GM03348 (cell line): Measurements from ENCODE around the gene CCDC97.
"Not testable (repeated sequence)": the region's sequence is repeated elsewhere in the genome, so short reads cannot be mapped to it uniquely, and the experiment has no call there.

ENCODE experiments used
- DNase-seq: peaks from one replicate; pipeline ENCODE4 v3.0.0; 2012; ENCODE audit warnings: low spot score

The CCDC97 gene

DNA sequence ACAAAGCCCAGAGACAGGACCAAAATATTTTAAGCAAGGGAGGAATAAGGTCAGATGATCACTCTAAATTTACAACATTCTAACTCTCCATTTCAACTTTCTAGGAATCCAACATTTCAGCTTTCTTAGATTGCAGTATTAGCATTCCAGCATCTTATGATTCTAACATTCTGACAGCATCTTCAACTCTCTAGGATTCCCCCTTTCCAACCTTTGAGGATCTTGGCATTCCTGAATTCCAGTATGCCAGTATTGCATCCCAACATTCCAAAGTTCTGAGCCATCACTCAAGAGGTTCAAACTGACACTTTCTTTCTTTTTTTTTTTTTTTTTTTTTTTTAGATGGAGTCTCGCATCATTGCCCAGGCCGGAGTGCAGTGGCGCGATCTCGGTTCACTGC, 30.0 kb downstream of the CCDC97 start:
- DNase-seq = peak; percentile 60

DNA sequence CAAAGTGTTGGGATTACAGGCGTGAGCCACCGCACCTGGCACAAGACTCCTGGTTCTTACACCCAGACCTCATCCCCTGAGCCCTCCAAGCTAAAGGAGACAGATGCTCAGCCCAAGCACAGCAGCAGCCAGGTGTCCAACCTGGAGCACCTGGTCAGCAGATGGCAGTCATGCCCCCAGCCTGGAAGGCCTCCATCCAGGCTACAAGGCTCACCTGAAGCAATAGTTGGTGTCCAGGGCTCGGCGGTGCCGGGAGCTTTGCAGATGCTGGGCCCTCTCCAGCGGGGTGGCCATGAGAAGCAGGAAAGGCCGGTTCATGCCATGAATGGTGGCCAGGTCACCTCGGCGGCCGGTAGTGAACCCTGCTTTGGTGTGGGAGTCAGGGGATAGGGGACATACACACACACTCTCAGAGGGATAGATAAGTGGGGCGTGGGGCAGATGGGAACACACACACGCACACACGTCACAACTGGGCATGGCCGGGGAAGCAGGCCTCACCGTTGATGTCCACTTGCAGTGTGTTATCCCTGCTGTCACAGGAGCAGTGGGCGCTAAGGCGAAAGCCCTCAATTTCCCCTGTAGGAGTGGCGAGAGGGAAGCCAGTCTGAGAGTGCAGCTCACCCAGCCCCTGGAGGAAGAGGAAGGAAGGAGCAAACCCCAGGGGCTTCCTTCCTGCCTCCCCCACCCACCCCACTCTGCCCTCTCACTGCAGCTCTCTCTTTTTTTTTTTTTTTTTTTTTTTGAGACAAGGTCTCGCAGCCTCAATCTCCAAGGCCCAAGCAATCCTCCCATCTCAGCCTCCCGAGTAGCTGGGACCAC, 31.9 kb downstream of the CCDC97 start:
- DNase-seq = no peak

GRCh38 chr19:41344162-41344561, 34.2 kb downstream of the CCDC97 start:
- DNase-seq = no peak

- DNase-seq = not testable (repeated sequence)
Observed at GRCh38 chr19:41346916-41347315, 36.9 kb downstream of the CCDC97 start.

DNA sequence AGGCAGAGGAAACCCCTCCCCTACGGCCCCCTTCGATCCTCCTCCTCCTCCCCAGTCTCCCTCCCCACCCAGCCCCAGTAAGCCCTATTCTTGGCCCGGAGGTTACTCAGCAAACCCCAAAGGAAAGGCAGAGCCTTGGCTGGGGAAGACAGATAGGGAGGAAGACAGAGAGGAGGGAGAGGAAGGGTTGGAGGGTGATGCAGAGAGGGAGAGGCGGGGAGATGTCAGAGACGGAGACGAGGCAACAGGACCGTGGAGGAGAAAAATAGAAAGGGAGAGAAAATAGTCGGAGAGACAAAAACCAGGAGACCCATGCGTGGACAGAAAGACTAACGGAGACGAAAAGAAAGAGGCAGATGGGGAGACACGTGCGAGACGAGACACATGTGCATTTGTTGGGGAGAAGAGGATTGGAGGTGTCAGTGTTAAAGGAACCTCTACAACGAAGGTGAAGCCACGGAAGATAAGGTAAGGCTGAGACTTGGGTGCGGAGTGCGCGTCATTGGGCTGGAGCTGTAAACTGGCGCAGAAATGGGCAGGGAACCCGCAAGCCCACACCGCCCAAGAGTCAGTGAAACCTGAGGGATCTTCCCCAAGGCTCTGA, 40.9 kb downstream of the CCDC97 start:
- peak; percentile 45 for DNase-seq

DNA sequence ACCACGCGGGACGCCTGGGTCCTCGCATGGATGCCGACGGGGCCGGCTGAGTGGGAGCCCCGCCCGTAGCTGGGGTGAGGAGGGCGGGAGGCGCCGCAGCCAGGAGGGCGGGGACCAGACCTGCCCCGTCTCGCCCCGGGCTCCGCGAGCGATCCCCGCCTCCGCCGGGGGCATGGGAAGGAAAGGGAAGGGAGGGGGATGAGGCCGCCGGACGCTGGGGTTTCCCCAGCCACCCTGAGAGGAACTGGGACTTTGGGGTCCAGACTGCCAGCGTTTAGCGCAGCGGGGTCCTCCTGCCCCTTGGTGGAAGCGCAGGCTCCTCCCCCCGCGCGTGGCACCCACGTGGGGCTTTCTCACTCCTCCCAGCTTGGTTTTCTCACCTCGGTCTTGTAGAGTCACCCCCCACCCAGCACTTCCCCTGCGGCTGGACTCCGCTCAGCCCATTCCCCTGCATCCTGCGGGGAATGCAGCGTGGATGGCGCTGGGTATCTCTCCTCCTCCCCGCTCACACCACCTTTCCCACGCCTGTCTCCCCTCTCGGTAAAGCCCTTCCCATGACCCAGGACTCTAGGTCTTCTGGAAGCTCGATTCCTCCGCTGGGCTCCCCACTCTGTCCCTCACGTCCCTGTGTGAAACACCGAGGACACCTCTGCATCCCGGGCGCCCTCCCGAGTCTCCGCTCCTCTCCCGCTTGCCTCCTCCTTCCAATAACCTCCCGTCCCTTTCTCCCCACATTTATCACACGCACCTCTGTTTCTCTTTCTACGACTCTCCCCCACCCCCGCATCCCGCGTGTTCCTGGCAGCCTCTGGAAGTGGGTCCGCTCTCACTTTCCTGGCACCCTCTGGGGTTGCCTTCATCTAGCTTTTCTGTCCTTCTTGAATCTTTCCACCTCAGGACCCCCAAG, 41.6 kb downstream of the CCDC97 start:
- peak; percentile 94 for DNase-seq

- DNase-seq = no peak
Observed at GRCh38 chr19:41352279-41352608, 42.3 kb downstream of the CCDC97 start.

GRCh38 chr19:41352609-41353465, 42.9 kb downstream of the CCDC97 start:
- peak; percentile 86 for DNase-seq

DNA sequence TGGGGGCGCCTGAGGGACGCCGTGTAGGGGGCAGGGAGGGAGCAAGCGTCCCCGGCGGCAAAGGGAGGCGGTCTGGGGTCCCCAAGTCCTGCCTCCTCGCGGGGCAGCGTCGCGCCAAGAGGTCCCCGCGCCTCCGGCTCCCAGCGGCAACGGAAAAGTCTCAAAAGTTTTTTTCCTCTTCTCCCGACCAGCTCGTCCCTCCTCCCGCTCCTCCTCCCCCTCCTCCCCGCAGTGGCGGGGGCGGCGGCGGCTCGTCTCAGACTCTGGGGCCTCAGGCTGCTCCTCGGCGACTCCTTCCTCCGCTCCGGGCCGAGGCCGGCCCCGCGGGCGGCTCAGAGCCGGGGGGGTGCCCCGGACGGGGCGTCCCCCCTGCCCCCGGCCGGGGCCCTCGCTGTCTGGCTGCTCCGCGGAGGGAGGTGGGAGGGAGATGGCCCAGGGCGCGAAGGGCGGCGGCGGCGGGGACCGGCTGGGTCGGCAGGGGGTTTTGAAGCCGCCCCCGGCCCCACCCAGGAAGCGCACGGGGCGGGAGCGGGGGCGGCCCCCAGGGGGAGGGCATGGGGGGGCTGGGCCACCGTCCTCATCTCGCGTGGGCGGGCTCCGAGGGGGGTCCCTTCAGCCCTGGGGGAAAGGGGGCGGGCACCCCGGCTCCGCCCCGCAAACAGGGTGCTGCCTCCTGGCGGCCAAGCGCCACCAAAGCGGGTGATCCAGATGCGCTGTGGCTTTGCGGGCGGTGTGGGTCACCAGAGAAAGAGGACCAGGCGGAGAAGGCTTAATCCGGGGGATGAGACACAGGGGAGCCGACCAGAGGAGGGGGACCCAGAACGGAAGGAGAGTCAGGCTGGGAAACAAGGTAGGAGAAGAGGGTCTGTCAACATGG, 43.7 kb downstream of the CCDC97 start, which contains the start of gene TGFB1:
TGFB1 (minus strand) TSS at position 457 of the 877 bp plus-strand sequence. CDS start 878 bp downstream, outside the sequence.
- peak; percentile 99 for DNase-seq

DNA sequence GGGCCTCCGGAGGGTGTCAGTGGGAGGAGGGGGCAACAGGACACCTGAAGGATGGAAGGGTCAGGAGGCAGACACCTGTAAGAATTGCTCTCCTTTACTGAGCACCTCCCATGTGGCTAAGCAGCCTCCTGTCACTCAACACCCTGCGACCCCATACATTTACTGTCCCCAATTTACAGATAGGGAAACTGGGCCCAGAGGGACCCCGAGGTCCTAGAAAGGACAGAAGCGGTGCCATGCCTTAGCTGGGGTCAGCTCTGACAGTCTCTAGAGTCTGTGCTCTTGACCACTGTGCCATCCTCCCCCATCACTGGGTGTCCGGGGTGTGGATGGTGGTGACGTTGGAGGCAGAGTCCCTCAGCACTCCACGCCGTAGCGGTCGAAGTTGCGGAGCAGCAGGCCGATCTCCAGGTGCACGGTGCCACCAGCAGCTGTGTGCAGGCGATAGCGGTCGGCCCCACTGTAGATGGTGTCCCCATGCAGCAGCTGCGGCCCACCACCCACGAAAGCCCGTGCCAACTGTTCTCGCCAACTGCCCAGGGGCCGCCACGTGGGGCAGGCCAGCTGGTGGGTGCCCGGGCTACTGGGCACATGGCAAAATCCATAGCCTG, 44.5 kb downstream of the CCDC97 start:
- DNase-seq = no peak

- DNase-seq = no peak
Observed at GRCh38 chr19:41355035-41355434, 45.1 kb downstream of the CCDC97 start.

DNA sequence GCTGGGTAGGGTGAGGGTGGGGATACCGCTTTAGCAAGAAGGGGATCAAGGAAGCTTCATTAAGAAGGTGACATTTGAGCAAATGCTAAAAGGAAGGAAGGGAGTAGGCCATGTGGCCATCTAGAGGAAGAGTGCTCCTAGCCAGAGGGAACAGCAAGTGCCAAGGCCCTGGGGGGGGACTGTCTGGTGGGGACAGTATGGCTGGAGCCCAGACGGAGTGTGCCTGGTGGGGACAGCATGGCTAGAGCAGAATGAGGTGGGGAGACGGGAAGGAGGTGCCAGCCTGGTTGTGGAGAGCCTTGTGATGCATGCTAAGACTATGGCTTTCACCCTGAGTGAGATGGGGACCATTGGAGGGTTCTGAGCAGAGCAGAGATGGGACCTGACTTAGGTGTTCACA, 45.8 kb downstream of the CCDC97 start:
- DNase-seq = no peak

- no peak for DNase-seq
Observed at GRCh38 chr19:41356984-41357739, 47.2 kb downstream of the CCDC97 start.

DNA sequence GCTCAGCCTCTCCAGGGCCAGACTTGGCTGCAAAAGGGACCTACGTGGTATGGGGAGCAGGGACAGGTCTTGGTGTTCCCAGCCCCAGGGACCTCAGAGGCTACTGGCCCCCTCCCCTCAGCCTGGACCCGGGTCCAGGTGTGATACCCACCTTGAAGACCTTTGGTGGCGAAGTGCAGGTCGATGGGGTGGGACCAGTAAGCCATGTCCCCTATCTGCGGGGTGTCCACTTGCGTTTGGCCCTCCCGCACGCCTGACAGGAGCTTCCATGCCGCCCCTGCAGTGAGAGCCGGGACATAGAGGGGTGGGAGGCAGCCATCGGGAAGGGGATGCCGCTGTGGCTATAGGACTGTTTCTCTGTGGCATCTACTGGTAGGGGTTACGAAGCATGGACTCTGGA, 47.8 kb downstream of the CCDC97 start:
- DNase-seq = no peak

GRCh38 chr19:41359741-41360140, 49.8 kb downstream of the CCDC97 start:
- no peak for DNase-seq

GRCh38 chr19:41362143-41362847, 52.3 kb downstream of the CCDC97 start:
- no peak for DNase-seq

GRCh38 chr19:41363371-41363752, 53.4 kb downstream of the CCDC97 start:
- no peak for DNase-seq

DNA sequence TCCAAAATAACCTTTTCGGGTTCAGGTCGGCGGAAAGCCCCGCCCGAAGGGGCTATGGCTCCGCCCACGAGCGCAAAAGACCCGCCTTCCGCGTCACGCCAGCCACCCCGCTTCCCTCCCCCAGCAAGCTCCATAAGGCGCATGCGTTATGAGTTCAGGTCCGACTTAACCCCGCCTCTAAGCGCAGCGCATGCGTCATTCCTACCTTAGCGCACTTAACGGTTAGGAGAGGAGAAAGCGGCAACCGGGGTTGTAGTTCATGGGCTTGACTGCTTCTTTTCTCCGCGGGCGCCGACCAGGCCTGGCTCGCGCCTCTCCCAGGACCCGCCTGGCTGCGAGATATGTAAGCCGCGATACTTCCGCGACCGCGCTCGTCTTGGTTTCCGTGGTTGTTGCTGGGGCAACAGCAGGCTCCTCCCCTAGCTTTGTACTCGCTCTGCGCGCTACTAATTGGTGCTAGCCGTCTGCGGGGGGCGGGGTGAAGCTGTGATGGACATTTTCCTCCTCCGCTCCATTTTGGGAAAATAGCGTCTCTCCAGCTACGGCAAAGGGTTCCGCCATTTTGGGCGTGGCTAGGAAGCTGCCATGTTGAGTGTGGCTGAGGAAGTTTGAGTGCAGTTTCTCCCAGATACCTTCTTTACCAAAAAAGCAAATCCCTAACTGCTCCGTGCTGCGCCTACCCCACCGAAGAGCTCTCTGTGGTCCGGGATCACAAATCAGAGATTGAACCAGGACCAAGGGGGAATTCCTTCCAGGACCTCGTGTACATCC, 54.0 kb downstream of the CCDC97 start, which contains the start of gene B9D2:
B9D2 (minus strand) TSS at position 397 of the 771 bp plus-strand sequence. CDS start 630 bp downstream, outside the sequence.
- peak; percentile 98 for DNase-seq
